NCI-H1930 (cell line): ENCODE measurements around the gene SESTD1.
A peak's percentile ranks its signal among the peaks of the same experiment; 100 is the strongest.

Source experiments
- DNase-seq, 2 experiments: peaks; one replicate each; lab custom pipeline; 2025; lab: John Stamatoyannopoulos, UW

Gene SESTD1

DNA sequence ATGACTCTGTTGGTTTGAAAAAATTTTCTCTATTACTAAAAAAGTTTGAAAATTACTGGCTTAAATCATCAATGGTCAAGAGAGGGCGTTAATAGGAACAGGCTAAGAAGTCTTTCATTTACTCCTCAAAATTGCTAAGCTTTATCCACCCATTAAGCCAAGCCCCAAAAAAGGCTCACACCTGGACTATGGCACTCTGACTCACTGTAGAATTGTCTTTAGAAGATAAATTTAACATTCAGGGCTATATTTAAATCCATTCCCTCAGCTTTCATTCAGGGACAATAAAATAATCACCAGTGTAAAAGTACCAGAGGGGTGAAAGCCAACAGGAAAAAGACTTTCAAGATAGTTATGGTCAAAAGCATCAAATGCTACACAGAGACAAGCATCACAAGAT, 80.0 kb downstream of the SESTD1 start:
- DNase-seq: peak in 1 of 2 experiments; percentile 49

GRCh38 chr2:179181002-179181401, 83.6 kb downstream of the SESTD1 start:
- DNase-seq: no peak

DNA sequence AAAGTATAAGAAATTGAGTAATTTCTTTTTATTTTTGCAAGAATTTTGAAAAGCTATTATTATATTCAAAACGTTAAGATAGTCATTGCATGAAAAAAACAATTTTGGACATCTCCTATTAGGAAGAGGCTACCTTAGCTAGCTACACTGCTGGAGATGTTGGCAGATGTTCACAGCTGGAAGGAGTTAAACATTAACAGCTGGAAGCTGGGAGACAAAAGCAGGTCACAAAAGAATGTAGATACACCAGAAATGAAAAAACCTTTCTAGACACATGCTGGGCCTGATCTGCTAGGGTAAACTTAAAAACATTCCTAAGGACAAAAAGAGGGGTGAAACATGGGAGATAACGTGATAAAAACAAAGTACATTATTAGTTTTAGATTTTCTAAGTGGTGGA, 84.4 kb downstream of the SESTD1 start:
- no peak for DNase-seq

DNA sequence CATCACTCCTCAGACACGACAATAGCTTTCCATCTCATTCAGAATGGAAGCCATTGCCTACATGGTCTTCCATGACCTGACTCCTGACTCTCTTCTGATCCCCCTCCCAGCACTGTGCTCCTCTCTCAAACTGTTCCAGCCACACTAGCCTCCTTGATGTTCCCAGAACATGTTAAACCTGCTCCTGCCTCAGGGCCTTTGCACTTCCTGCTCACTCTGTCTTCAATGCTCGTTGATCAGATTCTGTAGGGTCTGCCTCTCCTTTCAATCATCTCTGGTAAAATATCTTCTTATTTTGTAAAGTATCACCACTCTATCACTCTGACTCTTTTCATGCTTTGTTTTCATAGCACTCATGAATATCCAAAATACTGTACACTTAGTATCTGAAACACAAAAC, 84.9 kb downstream of the SESTD1 start:
- no peak for DNase-seq

- DNase-seq: no peak
Observed at GRCh38 chr2:179177694-179178093, 86.9 kb downstream of the SESTD1 start.

DNA sequence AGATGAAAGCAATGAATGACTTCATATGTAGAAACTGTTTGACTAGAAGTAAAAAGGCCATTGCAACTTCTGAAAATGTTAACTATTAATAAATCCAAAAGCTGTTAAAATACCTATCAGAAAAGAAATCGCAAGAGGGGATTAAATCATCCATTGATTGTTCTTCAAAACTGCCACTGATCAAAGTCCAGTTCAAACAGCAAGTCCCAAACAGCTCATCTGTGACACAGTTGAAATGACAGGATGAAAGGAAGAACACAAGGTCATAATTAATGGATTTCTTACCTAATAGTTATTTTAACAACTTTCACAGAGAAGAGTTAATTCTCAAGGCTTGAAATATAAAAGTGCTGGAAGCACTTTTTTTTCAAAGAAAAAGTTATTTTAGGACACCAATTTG, 90.4 kb downstream of the SESTD1 start:
- no peak for DNase-seq

GRCh38 chr2:179172894-179173293, 91.7 kb downstream of the SESTD1 start:
- no peak for DNase-seq

DNA sequence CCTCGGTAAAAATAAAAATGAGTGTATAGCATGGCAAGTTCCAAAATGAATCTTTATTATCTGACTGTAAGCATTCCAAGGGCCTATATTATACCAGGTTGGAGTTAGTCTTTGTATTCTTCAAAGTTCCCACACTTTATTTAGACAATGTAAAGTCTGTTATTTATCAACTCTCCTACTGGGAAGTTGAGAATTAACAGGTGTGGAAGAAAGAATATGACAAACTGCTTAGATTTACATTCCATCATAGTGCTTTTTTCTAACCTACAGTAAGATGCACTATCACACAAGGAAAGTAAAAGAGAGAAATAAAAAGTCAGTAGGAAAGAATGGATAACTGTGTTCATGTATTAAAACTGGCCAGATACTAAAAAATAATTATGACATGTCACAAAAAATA, 93.3 kb downstream of the SESTD1 start:
- DNase-seq: no peak

- DNase-seq: no peak
Observed at GRCh38 chr2:179170901-179171300, 93.7 kb downstream of the SESTD1 start.

- no peak for DNase-seq
Observed at GRCh38 chr2:179165356-179166000, 99.2 kb downstream of the SESTD1 start.

DNA sequence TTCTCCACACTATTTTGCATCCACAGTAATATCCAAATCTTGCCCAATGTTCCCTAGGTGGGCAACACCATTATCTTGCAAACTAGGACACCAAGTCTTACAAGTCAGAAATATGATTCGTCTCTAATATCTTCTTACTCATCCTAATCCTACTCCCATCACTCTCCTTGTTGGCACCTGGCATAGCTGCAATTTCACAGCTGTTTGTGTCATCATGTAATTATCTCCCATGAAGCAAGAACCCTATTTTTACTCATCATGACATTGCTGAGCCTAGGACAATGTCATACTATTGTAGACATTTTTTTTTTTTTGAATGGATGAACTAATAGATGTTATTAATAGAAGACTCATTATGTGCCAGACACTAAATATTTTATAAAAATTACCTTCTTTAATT, 123.4 kb downstream of the SESTD1 start:
- DNase-seq: no peak

DNA sequence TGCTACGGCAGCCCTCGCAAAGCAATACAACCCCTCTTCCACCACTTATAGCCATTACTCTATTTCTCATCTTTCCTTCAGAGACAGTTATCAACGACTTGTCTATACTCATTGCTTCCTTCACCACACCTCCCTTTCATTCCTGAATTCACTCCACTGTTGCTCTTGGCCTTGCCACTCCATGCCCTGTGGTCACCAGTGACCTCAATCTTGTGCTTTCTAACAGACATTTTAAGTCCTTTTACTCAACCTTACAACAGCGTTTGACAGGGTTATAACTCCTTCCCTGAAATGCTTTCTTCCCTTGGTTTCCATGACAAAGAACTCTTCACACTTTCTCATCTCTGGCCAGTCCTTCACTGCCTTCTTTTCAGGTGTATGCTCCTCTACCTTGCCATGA, 124.1 kb downstream of the SESTD1 start:
- DNase-seq: no peak

GRCh38 chr2:179139506-179139905, 125.1 kb downstream of the SESTD1 start:
- no peak for DNase-seq

GRCh38 chr2:179137200-179137759, 127.4 kb downstream of the SESTD1 start:
- DNase-seq: no peak

DNA sequence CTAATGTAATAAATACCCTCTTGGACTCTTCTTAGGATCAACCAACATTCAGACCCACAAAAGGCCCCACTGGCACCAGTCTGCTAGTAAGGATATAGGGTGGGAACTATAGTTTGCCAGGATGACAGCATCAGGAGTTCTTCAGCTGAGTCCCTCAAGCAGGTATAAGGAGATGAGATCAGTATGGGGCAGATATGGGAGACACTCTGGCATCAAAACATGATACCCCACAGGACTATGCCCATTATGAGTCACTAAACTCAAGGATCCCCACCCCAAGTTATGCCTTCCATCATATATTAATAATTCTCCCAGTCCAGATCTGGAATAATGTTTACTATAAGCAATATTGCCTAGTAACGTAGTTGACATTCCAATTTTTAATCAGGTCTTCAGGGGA, 131.6 kb downstream of the SESTD1 start:
- DNase-seq: no peak

DNA sequence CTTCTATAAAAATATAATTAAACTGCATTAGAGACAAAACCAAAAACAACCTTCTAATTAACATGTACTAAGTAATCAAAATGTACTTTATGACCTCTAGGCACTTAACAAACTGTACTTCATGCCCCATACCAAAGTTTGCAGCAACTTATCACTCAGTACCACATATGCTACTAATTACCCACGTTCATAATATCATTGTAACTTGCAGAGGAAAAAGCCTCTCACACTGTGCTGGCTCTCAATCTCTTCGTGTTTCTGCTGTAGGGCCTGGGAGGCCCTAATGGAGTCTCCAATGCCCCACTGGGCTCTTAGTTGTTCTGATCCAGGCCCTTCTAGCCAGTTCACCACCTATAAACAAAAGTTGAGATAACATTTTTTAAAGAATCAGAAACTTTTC, 132.6 kb downstream of the SESTD1 start:
- DNase-seq: no peak

GRCh38 chr2:179130560-179130959, 134.1 kb downstream of the SESTD1 start:
- DNase-seq: no peak

GRCh38 chr2:179129574-179130238, 134.9 kb downstream of the SESTD1 start:
- DNase-seq: no peak

DNA sequence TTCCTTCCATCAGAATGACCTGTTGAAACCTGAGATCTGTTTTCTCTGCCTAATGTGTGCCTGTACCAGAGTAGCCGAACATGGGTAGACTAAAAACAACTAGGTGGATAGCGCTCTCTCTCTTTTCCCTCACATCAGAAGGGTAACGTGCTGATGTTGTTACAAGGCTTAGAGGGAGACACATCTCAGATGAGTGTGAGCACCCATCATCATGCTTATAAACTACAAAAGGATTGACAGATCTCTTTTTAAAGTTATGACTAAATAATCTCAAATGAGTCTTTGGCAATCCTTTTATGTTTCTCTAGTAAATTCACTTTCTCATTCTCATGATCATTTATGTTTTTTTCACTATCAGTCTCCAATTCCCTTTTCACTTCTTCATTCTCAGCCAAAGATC, 139.2 kb downstream of the SESTD1 start:
- DNase-seq: no peak

GRCh38 chr2:179124282-179124681, 140.3 kb downstream of the SESTD1 start:
- DNase-seq: no peak

GRCh38 chr2:179123272-179123662, 141.4 kb downstream of the SESTD1 start:
- no peak for DNase-seq

DNA sequence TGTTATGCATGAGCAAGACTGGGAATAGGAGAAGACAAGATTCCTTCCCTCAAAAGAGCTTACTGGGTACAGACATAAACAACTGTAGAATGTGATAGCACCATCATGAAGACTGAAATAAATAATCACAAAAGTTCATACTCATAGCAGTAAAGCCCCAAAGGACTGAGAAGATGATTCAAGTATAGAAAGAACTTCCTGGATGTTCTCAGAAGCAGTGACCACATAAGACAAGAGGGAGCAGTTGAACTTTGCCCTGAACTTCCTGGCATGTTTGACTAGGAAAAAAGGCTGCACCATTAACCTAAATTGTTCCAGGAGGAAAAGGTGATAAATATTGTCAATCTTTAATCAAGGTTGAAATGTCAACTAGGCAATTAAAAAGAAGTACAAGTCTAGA, 156.9 kb downstream of the SESTD1 start:
- no peak for DNase-seq

DNA sequence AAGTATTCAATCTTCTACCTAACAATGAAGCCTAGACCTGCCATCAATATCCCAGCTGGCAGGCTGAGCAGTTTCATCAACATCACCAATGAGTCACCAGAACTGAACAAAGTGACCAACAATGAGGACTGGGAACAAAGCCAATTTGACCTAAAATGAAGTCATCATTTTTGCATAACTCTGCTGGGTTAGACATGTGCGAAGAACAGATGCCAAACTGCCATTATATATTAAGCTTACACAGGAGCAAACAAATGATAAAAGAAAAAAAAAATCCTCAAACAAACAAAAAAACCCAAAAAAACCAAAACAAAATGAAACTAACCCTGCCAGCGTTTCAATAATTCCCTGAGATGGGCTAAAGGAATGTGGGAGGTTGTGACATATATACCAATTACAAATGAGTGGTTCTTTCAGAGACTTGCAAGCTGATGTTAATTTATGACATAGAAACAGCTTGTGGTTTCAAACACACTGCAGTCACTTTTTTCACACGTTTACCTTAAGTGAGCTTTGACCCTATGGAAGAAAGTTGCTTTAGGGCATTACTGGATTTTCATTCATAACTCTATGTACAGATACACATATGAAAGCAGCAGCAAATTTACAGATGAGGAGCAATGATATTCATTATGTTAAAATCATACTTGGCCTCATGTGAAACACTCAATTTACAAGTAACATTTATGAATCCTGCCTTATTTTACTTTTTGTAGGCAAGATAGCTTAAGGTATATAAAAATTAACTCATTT, 157.8 kb downstream of the SESTD1 start:
- DNase-seq: peak; percentile 27 to 75
